GM12801 (cell line): ENCODE results near the gene SPSB1.

ENCODE experiments used
- CTCF ChIP-seq: IDR thresholded peaks from one replicate; pipeline ENCODE4 v1.5.1; 2011; ENCODE audit warnings: control low read depth; ENCODE audit not compliant: insufficient read length; ENCODE audit errors: extremely low read depth

The SPSB1 gene

GRCh38 chr1:9413877-9414213 lies 121.2 kb downstream of the SPSB1 start:
- TF ChIP-seq CTCF, result no peak

GRCh38 chr1:9416506-9416905 lies 123.8 kb downstream of the SPSB1 start:
- no peak for TF ChIP-seq CTCF

- TF ChIP-seq CTCF, result no peak
Measured at GRCh38 chr1:9416918-9417500, 124.3 kb downstream of the SPSB1 start.

- no peak for TF ChIP-seq CTCF
Measured at GRCh38 chr1:9417695-9418094, 125.0 kb downstream of the SPSB1 start.

GRCh38 chr1:9418851-9419250 lies 126.2 kb downstream of the SPSB1 start:
- no peak for TF ChIP-seq CTCF
